ENCODE data around the gene ADAR.
A peak's percentile ranks its signal among the peaks of the same experiment; 100 is the strongest.

Gene ADAR, protein sequence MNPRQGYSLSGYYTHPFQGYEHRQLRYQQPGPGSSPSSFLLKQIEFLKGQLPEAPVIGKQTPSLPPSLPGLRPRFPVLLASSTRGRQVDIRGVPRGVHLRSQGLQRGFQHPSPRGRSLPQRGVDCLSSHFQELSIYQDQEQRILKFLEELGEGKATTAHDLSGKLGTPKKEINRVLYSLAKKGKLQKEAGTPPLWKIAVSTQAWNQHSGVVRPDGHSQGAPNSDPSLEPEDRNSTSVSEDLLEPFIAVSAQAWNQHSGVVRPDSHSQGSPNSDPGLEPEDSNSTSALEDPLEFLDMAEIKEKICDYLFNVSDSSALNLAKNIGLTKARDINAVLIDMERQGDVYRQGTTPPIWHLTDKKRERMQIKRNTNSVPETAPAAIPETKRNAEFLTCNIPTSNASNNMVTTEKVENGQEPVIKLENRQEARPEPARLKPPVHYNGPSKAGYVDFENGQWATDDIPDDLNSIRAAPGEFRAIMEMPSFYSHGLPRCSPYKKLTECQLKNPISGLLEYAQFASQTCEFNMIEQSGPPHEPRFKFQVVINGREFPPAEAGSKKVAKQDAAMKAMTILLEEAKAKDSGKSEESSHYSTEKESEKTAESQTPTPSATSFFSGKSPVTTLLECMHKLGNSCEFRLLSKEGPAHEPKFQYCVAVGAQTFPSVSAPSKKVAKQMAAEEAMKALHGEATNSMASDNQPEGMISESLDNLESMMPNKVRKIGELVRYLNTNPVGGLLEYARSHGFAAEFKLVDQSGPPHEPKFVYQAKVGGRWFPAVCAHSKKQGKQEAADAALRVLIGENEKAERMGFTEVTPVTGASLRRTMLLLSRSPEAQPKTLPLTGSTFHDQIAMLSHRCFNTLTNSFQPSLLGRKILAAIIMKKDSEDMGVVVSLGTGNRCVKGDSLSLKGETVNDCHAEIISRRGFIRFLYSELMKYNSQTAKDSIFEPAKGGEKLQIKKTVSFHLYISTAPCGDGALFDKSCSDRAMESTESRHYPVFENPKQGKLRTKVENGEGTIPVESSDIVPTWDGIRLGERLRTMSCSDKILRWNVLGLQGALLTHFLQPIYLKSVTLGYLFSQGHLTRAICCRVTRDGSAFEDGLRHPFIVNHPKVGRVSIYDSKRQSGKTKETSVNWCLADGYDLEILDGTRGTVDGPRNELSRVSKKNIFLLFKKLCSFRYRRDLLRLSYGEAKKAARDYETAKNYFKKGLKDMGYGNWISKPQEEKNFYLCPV

DNA sequence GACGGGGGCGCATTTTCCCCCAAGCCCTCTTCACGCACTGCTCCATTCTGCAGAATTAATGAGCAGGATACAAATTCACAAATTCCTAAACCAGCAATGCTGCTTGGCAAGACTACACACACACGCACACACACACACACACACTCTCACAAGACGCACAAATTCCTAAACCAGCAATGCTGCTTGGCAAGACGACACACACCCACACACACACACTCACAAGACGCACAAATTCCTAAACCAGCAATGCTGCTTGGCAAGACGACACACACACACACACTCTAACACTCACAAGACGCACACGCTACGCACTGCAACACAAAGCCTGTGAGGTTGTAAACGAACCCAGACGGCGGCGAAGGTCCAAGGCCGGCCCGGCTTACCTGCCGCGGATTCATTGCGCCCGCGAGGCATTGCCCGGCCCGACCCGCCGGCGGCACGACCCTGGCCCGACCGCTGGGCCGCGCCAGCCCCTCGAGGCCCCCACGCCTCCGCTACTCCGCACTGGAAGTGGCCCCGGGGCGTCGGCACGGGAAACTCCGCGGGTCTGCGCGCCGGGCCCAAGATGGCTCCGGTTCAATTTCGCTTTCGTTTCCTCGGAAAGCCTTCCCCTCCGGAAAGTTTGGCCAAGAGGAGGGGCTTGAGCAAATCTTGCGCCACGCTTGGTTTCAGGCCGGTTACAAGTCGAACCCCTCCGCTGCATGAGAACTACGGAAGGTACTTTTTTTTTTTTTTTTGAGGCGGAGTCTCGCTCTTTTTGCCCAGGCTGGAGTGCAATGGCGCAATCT lies at the start of gene ADAR:
Gene ADAR (minus strand): TSS at position 578 of the 788 bp plus-strand sequence. CDS start 180 bp downstream, at position 398.
- TF ChIP-seq, protein P1, sequence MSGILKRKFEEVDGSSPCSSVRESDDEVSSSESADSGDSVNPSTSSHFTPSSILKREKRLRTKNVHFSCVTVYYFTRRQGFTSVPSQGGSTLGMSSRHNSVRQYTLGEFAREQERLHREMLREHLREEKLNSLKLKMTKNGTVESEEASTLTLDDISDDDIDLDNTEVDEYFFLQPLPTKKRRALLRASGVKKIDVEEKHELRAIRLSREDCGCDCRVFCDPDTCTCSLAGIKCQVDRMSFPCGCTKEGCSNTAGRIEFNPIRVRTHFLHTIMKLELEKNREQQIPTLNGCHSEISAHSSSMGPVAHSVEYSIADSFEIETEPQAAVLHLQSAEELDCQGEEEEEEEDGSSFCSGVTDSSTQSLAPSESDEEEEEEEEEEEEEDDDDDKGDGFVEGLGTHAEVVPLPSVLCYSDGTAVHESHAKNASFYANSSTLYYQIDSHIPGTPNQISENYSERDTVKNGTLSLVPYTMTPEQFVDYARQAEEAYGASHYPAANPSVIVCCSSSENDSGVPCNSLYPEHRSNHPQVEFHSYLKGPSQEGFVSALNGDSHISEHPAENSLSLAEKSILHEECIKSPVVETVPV (CRISPR knock-in tag; IDR thresholded peaks at IDR 0.05): no peak
- TF ChIP-seq ZFP30 (CRISPR knock-in tag; IDR thresholded peaks at IDR 0.05): no peak
- no peak for TF ChIP-seq ZNF70 (CRISPR knock-in tag; IDR thresholded peaks at IDR 0.05)
- TF ChIP-seq GLIS3 (CRISPR knock-in tag; IDR thresholded peaks at IDR 0.05): no peak
- peak; percentile 89 for ATAC-seq

DNA sequence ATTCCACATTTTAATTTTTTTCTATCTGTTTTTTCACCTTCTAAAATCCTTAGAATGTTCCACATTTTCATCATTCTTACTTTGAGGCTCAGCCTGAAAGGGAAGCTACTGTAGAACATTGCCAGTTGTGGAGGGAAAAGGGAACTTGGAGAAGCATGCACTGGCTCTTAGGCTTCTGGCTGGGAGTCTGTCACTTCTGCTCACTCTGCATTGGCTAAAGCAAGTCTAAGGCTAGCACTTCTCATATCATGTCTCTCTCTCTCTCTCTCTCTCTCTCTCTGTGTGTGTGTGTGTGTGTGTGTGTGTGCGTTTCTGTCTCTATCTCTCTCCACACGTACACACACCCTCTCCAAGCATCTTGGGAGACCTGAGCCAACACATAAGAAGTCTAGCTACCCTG lies 49.6 kb upstream of the ADAR start:
- TF ChIP-seq ARNTL (CRISPR knock-in tag; IDR thresholded peaks at IDR 0.05; ENCODE audit: borderline replicate concordance, low read depth) (no peak), ISL1 (CRISPR knock-in tag; IDR thresholded peaks at IDR 0.05) (no peak), ZFP30 (CRISPR knock-in tag; IDR thresholded peaks at IDR 0.05) (no peak), GLIS3 (CRISPR knock-in tag; IDR thresholded peaks at IDR 0.05) (no peak)
- TF ChIP-seq, protein P1 (CRISPR knock-in tag; IDR thresholded peaks at IDR 0.05): no peak
- TF ChIP-seq, protein P2, sequence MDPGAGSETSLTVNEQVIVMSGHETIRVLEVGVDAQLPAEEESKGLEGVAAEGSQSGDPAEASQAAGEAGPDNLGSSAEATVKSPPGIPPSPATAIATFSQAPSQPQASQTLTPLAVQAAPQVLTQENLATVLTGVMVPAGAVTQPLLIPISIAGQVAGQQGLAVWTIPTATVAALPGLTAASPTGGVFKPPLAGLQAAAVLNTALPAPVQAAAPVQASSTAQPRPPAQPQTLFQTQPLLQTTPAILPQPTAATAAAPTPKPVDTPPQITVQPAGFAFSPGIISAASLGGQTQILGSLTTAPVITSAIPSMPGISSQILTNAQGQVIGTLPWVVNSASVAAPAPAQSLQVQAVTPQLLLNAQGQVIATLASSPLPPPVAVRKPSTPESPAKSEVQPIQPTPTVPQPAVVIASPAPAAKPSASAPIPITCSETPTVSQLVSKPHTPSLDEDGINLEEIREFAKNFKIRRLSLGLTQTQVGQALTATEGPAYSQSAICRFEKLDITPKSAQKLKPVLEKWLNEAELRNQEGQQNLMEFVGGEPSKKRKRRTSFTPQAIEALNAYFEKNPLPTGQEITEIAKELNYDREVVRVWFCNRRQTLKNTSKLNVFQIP (CRISPR knock-in tag; IDR thresholded peaks at IDR 0.05; ENCODE audit: borderline replicate concordance, low read depth): no peak
- TF ChIP-seq, protein P3, sequence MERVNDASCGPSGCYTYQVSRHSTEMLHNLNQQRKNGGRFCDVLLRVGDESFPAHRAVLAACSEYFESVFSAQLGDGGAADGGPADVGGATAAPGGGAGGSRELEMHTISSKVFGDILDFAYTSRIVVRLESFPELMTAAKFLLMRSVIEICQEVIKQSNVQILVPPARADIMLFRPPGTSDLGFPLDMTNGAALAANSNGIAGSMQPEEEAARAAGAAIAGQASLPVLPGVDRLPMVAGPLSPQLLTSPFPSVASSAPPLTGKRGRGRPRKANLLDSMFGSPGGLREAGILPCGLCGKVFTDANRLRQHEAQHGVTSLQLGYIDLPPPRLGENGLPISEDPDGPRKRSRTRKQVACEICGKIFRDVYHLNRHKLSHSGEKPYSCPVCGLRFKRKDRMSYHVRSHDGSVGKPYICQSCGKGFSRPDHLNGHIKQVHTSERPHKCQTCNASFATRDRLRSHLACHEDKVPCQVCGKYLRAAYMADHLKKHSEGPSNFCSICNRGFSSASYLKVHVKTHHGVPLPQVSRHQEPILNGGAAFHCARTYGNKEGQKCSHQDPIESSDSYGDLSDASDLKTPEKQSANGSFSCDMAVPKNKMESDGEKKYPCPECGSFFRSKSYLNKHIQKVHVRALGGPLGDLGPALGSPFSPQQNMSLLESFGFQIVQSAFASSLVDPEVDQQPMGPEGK (CRISPR knock-in tag; IDR thresholded peaks at IDR 0.05; ENCODE audit: borderline replicate concordance): no peak
- ATAC-seq: no peak

DNA sequence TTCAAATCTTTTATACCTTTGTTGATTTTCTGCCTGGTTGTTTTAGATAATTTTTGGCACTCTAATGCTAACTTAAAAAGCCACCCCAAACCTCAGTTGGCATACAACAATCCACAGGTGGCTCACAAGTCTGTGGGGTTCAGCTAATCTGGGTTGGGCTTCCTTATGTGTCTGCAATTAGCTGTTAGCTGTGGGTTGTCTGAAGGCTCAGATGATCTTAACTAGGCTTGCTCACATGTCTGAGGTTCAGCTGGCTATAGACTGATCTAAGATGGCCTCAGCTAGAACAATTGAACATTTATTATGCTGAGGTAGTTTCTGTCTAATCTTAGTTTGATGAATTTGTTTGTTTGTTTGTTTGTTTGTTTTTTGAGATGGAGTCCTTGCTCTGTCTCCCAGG lies 44.9 kb upstream of the ADAR start:
- ATAC-seq: no peak
- TF ChIP-seq ZNF70 (CRISPR knock-in tag; IDR thresholded peaks at IDR 0.05): no peak
- no peak for TF ChIP-seq RARB (CRISPR knock-in tag; IDR thresholded peaks at IDR 0.05)
- TF ChIP-seq, protein P2 (CRISPR knock-in tag; IDR thresholded peaks at IDR 0.05; ENCODE audit: borderline replicate concordance, low read depth): no peak
- no peak for TF ChIP-seq BACH2 (CRISPR knock-in tag; IDR thresholded peaks at IDR 0.05; ENCODE audit: borderline replicate concordance)
- TF ChIP-seq OSR1 (CRISPR knock-in tag; IDR thresholded peaks at IDR 0.05): no peak
- no peak for TF ChIP-seq TCF4 (CRISPR knock-in tag; IDR thresholded peaks at IDR 0.05; ENCODE audit: borderline replicate concordance)
- TF ChIP-seq, protein P3 (CRISPR knock-in tag; IDR thresholded peaks at IDR 0.05; ENCODE audit: borderline replicate concordance): no peak
- TF ChIP-seq, protein P4, sequence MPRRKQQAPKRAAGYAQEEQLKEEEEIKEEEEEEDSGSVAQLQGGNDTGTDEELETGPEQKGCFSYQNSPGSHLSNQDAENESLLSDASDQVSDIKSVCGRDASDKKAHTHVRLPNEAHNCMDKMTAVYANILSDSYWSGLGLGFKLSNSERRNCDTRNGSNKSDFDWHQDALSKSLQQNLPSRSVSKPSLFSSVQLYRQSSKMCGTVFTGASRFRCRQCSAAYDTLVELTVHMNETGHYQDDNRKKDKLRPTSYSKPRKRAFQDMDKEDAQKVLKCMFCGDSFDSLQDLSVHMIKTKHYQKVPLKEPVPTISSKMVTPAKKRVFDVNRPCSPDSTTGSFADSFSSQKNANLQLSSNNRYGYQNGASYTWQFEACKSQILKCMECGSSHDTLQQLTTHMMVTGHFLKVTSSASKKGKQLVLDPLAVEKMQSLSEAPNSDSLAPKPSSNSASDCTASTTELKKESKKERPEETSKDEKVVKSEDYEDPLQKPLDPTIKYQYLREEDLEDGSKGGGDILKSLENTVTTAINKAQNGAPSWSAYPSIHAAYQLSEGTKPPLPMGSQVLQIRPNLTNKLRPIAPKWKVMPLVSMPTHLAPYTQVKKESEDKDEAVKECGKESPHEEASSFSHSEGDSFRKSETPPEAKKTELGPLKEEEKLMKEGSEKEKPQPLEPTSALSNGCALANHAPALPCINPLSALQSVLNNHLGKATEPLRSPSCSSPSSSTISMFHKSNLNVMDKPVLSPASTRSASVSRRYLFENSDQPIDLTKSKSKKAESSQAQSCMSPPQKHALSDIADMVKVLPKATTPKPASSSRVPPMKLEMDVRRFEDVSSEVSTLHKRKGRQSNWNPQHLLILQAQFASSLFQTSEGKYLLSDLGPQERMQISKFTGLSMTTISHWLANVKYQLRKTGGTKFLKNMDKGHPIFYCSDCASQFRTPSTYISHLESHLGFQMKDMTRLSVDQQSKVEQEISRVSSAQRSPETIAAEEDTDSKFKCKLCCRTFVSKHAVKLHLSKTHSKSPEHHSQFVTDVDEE (CRISPR knock-in tag; IDR thresholded peaks at IDR 0.05): no peak
- TF ChIP-seq GLIS3 (CRISPR knock-in tag; IDR thresholded peaks at IDR 0.05): no peak
- no peak for TF ChIP-seq ZFP30 (CRISPR knock-in tag; IDR thresholded peaks at IDR 0.05)
- no peak for TF ChIP-seq ISL1 (CRISPR knock-in tag; IDR thresholded peaks at IDR 0.05)
- TF ChIP-seq, protein P5, sequence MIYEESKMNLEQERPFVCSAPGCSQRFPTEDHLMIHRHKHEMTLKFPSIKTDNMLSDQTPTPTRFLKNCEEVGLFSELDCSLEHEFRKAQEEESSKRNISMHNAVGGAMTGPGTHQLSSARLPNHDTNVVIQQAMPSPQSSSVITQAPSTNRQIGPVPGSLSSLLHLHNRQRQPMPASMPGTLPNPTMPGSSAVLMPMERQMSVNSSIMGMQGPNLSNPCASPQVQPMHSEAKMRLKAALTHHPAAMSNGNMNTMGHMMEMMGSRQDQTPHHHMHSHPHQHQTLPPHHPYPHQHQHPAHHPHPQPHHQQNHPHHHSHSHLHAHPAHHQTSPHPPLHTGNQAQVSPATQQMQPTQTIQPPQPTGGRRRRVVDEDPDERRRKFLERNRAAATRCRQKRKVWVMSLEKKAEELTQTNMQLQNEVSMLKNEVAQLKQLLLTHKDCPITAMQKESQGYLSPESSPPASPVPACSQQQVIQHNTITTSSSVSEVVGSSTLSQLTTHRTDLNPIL (CRISPR knock-in tag; IDR thresholded peaks at IDR 0.05; ENCODE audit: low read depth): no peak
- TF ChIP-seq CSDC2 (CRISPR knock-in tag; IDR thresholded peaks at IDR 0.05): no peak
- TF ChIP-seq SNAI2 (CRISPR knock-in tag; IDR thresholded peaks at IDR 0.05): no peak
